Pancreas (tissue), 10 donors: ENCODE data around the gene ZDHHC22. TPM values are rescaled to one million over a fixed set of nuclear protein-coding genes. Genes with fewer than 3 reads are reported as not detected.

Source experiments
- ATAC-seq, 4 donors: fragments of 200-7000 bp; cut with Tn5 transposase; one replicate each; pipeline versions ENCODE4 v1.8.0 to v1.9.1; 2020; ENCODE audit warnings: mild to moderate bottlenecking in 4 of 4, moderate library complexity in 4 of 4
- DNase-seq, 6 donors: peaks; one replicate each; pipeline ENCODE4 v3.0.0-alpha.2; 2020
- FAIRE-seq: peaks from 2 replicates; lab custom pipeline; 2012; peaks lifted over from hg19 to GRCh38; lab: Jason Lieb, UNC
- H3K27ac ChIP-seq, 4 donors: fragments of 200-600 bp; sonication (generic); 1 replicate in 3 of 4; 2 replicates in 1 of 4; pipeline versions ENCODE4 v1.5.0 to v1.8.0; 2020
- H3K27me3 ChIP-seq, 4 donors: fragments of 200-600 bp; one replicate each; pipeline ENCODE4 v1.8.0; 2021
- H3K36me3 ChIP-seq, 3 donors: fragments of 200-600 bp; sonication (generic) in 1 of 3; one replicate each; pipeline versions ENCODE4 v1.5.0 to v1.8.0; 2020 to 2021
- H3K4me1 ChIP-seq, 3 donors: fragments of 200-600 bp; one replicate each; pipeline ENCODE4 v1.8.0; 2021
- H3K4me3 ChIP-seq, 4 donors: fragments of 200-600 bp; sonication (generic) in 2 of 4; one replicate each; pipeline versions ENCODE4 v1.5.0 to v1.8.0; 2020 to 2021
- H3K9me3 ChIP-seq, 4 donors: fragments of 200-600 bp; one replicate each; pipeline ENCODE4 v1.8.0; 2021
- WGBS, 2 donors: extraction: QIAGEN DNeasy Blood & Tissue Kit; methylation state at CpG; one replicate each; pipeline ENCODE4 v1.1.7; 2013; 5-methylcytosine and 5-hydroxymethylcytosine counted together
- intact Hi-C, 3 donors: fragments of 100-400 bp; cut with DNase I; formaldehyde crosslinking; loops; one replicate each; pipeline versions ENCODE4 v1.11.1 to v1.14.2; 2022
- polyA plus RNA-seq, 2 donors: library from polyadenylated mRNA; stranded (reverse); fragments of 200-250 nt; gene quantifications; one replicate each; pipeline ENCODE4 v1.2.3, GENCODE V29; 2013
- total RNA-seq, 6 donors: library from RNA; stranded (reverse); fragmentation: NEBNext Ultra II Directional in 4 of 6; extraction: Animal tissue kit (Norgen Biotek cat#: 25700) in 4 of 6; gene quantifications; one replicate each; pipeline versions ENCODE4 v1.2.1 to v1.2.4, GENCODE V29; 2021 to 2023
- TF ChIP-seq, protein P1 (sequence below), 4 donors: fragments of 200-600 bp; sonication (generic) in 3 of 4; IDR thresholded peaks; one replicate each; pipeline versions ENCODE4 v1.5.0 to v1.8.0; 2021; ENCODE audit warnings: antibody characterized with exemption in 4 of 4
- donor health status: healthy with polysubstance abuse.
- donor health status: DM: no; HTN: no; CAD: no; lungs with moderate emphysema.
- donor health status: DM: no; HTN: no; CAD: no.
- donor health status: control.
- donor health status: control.
- donor health status: Bipolar disorder and iron deficiency.
- donor health status: DM: yes; HTN: yes; CAD: no.
- donor health status: DM: no; HTN: no; CAD: no.
- donor health status: DM: no; HTN: no; CAD: no.
- donor health status: DM: yes; HTN: yes; CAD: no.

The ZDHHC22 gene
- total and polyA plus RNA-seq, 8 donors = 0.04 to 0.19 (median 0.04) TPM; not detected in 5

- TF ChIP-seq, protein P1, sequence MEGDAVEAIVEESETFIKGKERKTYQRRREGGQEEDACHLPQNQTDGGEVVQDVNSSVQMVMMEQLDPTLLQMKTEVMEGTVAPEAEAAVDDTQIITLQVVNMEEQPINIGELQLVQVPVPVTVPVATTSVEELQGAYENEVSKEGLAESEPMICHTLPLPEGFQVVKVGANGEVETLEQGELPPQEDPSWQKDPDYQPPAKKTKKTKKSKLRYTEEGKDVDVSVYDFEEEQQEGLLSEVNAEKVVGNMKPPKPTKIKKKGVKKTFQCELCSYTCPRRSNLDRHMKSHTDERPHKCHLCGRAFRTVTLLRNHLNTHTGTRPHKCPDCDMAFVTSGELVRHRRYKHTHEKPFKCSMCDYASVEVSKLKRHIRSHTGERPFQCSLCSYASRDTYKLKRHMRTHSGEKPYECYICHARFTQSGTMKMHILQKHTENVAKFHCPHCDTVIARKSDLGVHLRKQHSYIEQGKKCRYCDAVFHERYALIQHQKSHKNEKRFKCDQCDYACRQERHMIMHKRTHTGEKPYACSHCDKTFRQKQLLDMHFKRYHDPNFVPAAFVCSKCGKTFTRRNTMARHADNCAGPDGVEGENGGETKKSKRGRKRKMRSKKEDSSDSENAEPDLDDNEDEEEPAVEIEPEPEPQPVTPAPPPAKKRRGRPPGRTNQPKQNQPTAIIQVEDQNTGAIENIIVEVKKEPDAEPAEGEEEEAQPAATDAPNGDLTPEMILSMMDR (IDR thresholded peaks at IDR 0.05) = no peak
- Histone ChIP-seq H3K4me3 (no peak overlapping the region), H3K27ac (no peak overlapping the region), H3K27me3 (peaks cover 0 to 22% (median 2%) of the 10 kb centered on the region in 4 donors), H3K4me1 (peaks cover 0 to 6% (median 0%) of the 10 kb centered on the region in 3 donors), H3K9me3 (no peaks in the 10 kb centered on the region), H3K36me3 (no peaks in the 10 kb centered on the region)
- intact Hi-C loops = no loop called here
- FAIRE-seq = no peak
- DNase-seq = no peak
- ATAC-seq = no peak
- 10 to 16% methylated on average over 10 of the region's 10 CpGs for WGBS, 2 donors
These were observed 4.6 kb upstream of the ZDHHC22 start for GRCh38 chr14:77145975-77146740.

- no peak for FAIRE-seq
- Histone ChIP-seq H3K4me1 (peaks cover 0 to 13% (median 3%) of the 10 kb centered on the region in 3 donors), H3K27ac (no peak overlapping the region), H3K36me3 (no peaks in the 10 kb centered on the region), H3K4me3 (no peak overlapping the region), H3K9me3 (no peaks in the 10 kb centered on the region), H3K27me3 (peaks cover 0 to 26% (median 3%) of the 10 kb centered on the region in 4 donors)
- DNase-seq = no peak
- 52 to 66% methylated on average over 4 of the region's 4 CpGs for WGBS, 2 donors
- TF ChIP-seq, protein P1 (IDR thresholded peaks at IDR 0.05) = no peak
- intact Hi-C loops = no loop called here
- no peak for ATAC-seq
These were observed 3.0 kb upstream of the ZDHHC22 start for GRCh38 chr14:77144412-77145115.

DNA sequence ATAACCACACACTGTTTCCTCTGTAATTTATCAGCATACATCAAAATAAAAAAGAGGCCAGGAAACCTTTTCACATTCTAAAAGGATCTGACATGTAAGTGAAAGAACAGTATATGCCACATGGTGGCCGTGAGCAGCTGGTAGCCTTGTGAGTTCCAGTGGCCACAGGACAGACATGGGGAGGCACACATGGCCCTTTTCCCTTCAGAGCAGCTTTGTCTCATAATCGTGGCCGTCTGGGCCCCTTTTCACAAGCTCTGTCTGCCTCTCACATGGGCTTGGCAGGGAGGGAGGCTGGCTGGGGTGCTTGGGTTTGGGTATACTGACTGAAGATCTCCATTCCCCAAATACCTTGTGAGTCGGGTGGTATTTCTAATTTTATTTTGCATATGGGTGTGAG is 1.5 kb upstream of the ZDHHC22 start:
- intact Hi-C loops = no loop called here
- H3K4me1 ChIP-seq = peaks cover 0 to 13% (median 3%) of the 10 kb centered on the region in 3 donors
- H3K36me3 ChIP-seq = no peaks in the 10 kb centered on the region
- peak in 1 of 6 donors; percentile 43 for DNase-seq
- no peaks in the 10 kb centered on the region for H3K9me3 ChIP-seq
- no peak overlapping the region for H3K4me3 ChIP-seq
- ATAC-seq = no peak
- H3K27me3 ChIP-seq = peaks cover 0 to 33% (median 3%) of the 10 kb centered on the region in 4 donors
- 11 to 17% methylated on average over 4 of the region's 4 CpGs for WGBS, 2 donors
- TF ChIP-seq, protein P1 (IDR thresholded peaks at IDR 0.05) = no peak
- no peak for FAIRE-seq
- no peak overlapping the region for H3K27ac ChIP-seq

- no peaks in the 10 kb centered on the region for H3K9me3 ChIP-seq
- H3K27ac ChIP-seq = no peak overlapping the region
- no peak overlapping the region for H3K4me3 ChIP-seq
- TF ChIP-seq, protein P1 (IDR thresholded peaks at IDR 0.05) = no peak
- peaks cover 0 to 33% (median 4%) of the 10 kb centered on the region in 4 donors for H3K27me3 ChIP-seq
- ATAC-seq (no peak), DNase-seq (peak in 1 of 6 donors; percentile 10), FAIRE-seq (no peak)
- H3K4me1 ChIP-seq = peaks cover 0 to 13% (median 3%) of the 10 kb centered on the region in 3 donors
- WGBS, 2 donors = 12 to 14% methylated on average over 9 of the region's 9 CpGs
- no peaks in the 10 kb centered on the region for H3K36me3 ChIP-seq
- intact Hi-C loops = no loop called here
These were observed 612 bp upstream of the ZDHHC22 start for GRCh38 chr14:77142005-77142800.
